K562 (cell line): ENCODE results near the gene B3GNT7. TPM values are rescaled to one million over a fixed set of nuclear protein-coding genes. Genes with fewer than 3 reads are reported as not detected.
A peak's percentile ranks its signal among the peaks of the same experiment; 100 is the strongest.

ENCODE experiments used
- ATAC-seq: fragments of 200-7000 bp; cut with Tn5 transposase; 3 replicates; pipeline ENCODE4 v1.9.1; 2020; ENCODE audit warnings: moderate library complexity
- BruUV-seq: library from RNA; stranded (reverse); fragments of 400-500 nt; replicated peaks from 2 replicates; lab custom pipeline; 2021; lab: Mats Ljungman, UMichigan
- CTCF ChIA-PET: fragments of 300-600 bp; formaldehyde crosslinking; extraction: SDS; loops from one replicate; lab custom pipeline; 2021; ENCODE audit warnings: low intra/inter-chr PET ratio; lab: Yijun Ruan, JAX
- POLR2A ChIA-PET: fragments of 300-600, 350-650 bp; sonication (Branson Sonifier 250); formaldehyde crosslinking; extraction: SDS; loops from one replicate; lab custom pipeline; 2021; ENCODE audit warnings: antibody characterized with exemption, inconsistent platforms; lab: Yijun Ruan, JAX
- DNase-seq, 4 experiments: peaks; one replicate each; pipeline versions ENCODE4 v3.0.0 to v3.0.0-alpha.2; 2011 to 2018; ENCODE audit warnings: low spot score in 3 of 4, mixed read lengths in 3 of 4; ENCODE audit errors: extremely low read depth in 1 of 4
- FAIRE-seq: peaks from 2 replicates; lab custom pipeline; 2011; peaks lifted over from hg19 to GRCh38; lab: Jason Lieb, UNC
- H2AFZ ChIP-seq: 2 replicates; pipeline ENCODE4 v1.6.0; 2011; ENCODE audit warnings: low read depth, low read length, control low read depth, inconsistent platforms
- H3K27ac ChIP-seq: fragments of 200-600 bp; 3 replicates; pipeline ENCODE4 v1.8.0; 2011; ENCODE audit warnings: low read depth, mild to moderate bottlenecking, control low read depth, inconsistent platforms, low read length, moderate library complexity, mixed read lengths; ENCODE audit errors: extremely low read depth
- H3K27me3 ChIP-seq, 2 experiments: fragments of 300-600 bp in 1 of 2; 2 replicates in 1 of 2; 3 replicates in 1 of 2; pipeline versions ENCODE4 v1.6.0 to v1.8.0; 2011; ENCODE audit warnings: inconsistent platforms in 2 of 2, low read length in 2 of 2, mild to moderate bottlenecking in 1 of 2, mixed read lengths in 1 of 2, moderate library complexity in 1 of 2; ENCODE audit not compliant: control insufficient read depth in 2 of 2, insufficient read depth in 2 of 2
- H3K36me3 ChIP-seq: fragments of 300-600 bp; 3 replicates; pipeline ENCODE4 v1.8.0; 2011; ENCODE audit warnings: mild to moderate bottlenecking, low read length, inconsistent platforms; ENCODE audit not compliant: control insufficient read depth, insufficient read depth
- H3K4me1 ChIP-seq, 2 experiments: fragments of 200-600 bp in 1 of 2; replicated peaks in 1 of 2; 2 replicates in 1 of 2; 3 replicates in 1 of 2; pipeline versions ENCODE4 v1.5.1 to v1.8.0; 2011; ENCODE audit warnings: inconsistent platforms in 2 of 2, low read length in 2 of 2, mild to moderate bottlenecking in 1 of 2, mixed read lengths in 1 of 2, moderate library complexity in 1 of 2; ENCODE audit not compliant: control insufficient read depth in 2 of 2, insufficient read depth in 2 of 2
- H3K4me2 ChIP-seq: 2 replicates; pipeline ENCODE4 v1.6.1; 2011; ENCODE audit warnings: low read length, control low read depth, inconsistent platforms, mixed read lengths; ENCODE audit not compliant: insufficient read depth
- H3K4me3 ChIP-seq: fragments of 200-600 bp; sonication (generic), shearing (Covaris generic); 2 replicates; pipeline ENCODE4 v1.5.1; 2016; ENCODE audit warnings: control low read depth, inconsistent platforms
- H3K79me2 ChIP-seq: fragments of 200-600 bp; 3 replicates; pipeline ENCODE4 v1.8.0; 2011; ENCODE audit warnings: low read length, inconsistent platforms; ENCODE audit not compliant: control insufficient read depth, insufficient read depth
- H3K9ac ChIP-seq, 2 experiments: 2 replicates each; pipeline versions ENCODE4 v1.6.0 to v1.6.1; 2011; ENCODE audit warnings: low read depth in 2 of 2, low read length in 2 of 2, control low read depth in 1 of 2, inconsistent platforms in 1 of 2, mild to moderate bottlenecking in 1 of 2, mixed read lengths in 1 of 2; ENCODE audit not compliant: insufficient read depth in 1 of 2
- H3K9me1 ChIP-seq: one replicate; pipeline ENCODE4 v1.6.0; 2011; ENCODE audit warnings: inconsistent platforms, mild to moderate bottlenecking, low read length, moderate library complexity; ENCODE audit not compliant: control insufficient read depth, insufficient read depth
- H3K9me3 ChIP-seq: replicated peaks from 2 replicates; pipeline ENCODE4 v1.5.1; 2011; ENCODE audit warnings: low read depth, low read length, inconsistent platforms; ENCODE audit not compliant: control insufficient read depth, insufficient read depth
- H4K20me1 ChIP-seq: replicated peaks from 2 replicates; pipeline ENCODE4 v1.6.1; 2011; ENCODE audit warnings: low read length, inconsistent platforms, mixed read lengths; ENCODE audit not compliant: control insufficient read depth, insufficient read depth
- CBFA2T2 ChIP-seq: fragments of 450-650 bp; conservative IDR thresholded peaks from 2 replicates; pipeline ENCODE4 v1.6.1; 2017; ENCODE audit warnings: mild to moderate bottlenecking
- CBFA2T3 ChIP-seq: fragments of 450-650 bp; IDR thresholded peaks from 2 replicates; pipeline ENCODE4 v1.6.1; 2017
- JUND ChIP-seq, 2 experiments: IDR thresholded peaks; 2 replicates in 1 of 2; 3 replicates in 1 of 2; pipeline ENCODE4 v1.6.1; 2011; ENCODE audit warnings: borderline replicate concordance in 2 of 2, low read depth in 2 of 2, low read length in 2 of 2, improper control_type of control experiment in 1 of 2, missing biosample characterization in 1 of 2, missing genetic modification characterization in 1 of 2, missing genetic modification reagents in 1 of 2
- KLF10 ChIP-seq: fragments of 250-450 bp; sonication (Bioruptor Pico); IDR thresholded peaks from 2 replicates; pipeline ENCODE4 v1.6.1; 2021; ENCODE audit warnings: matching md5 sums
- MEF2D ChIP-seq: conservative IDR thresholded peaks from 2 replicates; pipeline ENCODE4 v1.6.1; 2016; ENCODE audit warnings: low read depth, missing genetic modification characterization, missing compliant biosample characterization
- POLR2A ChIP-seq: fragments of 450-650 bp; conservative IDR thresholded peaks from 2 replicates; pipeline ENCODE4 v1.6.1; 2016
- POLR2B ChIP-seq: fragments of 450-650 bp; IDR thresholded peaks from 2 replicates; pipeline ENCODE4 v1.6.1; 2018; ENCODE audit warnings: low read depth; ENCODE audit not compliant: partially characterized antibody
- RBFOX2 ChIP-seq: fragments of 200-400 bp; formaldehyde crosslinking; IDR thresholded peaks from 2 replicates; pipeline ENCODE4 v1.6.1; 2017; ENCODE audit warnings: low read depth, mild to moderate bottlenecking, low read length, moderate library complexity
- RBM17 ChIP-seq: fragments of 200-400 bp; formaldehyde crosslinking; IDR thresholded peaks from 2 replicates; pipeline ENCODE4 v1.6.1; 2017; ENCODE audit warnings: low read depth, mild to moderate bottlenecking, low read length, borderline replicate concordance
- RBM25 ChIP-seq: fragments of 200-400 bp; formaldehyde crosslinking; IDR thresholded peaks from 2 replicates; pipeline ENCODE4 v1.6.1; 2018; ENCODE audit warnings: low read length, low read depth, moderate library complexity; ENCODE audit not compliant: severe bottlenecking
- RUNX1 ChIP-seq: sonication (generic); IDR thresholded peaks from 2 replicates; pipeline ENCODE4 v1.6.1; 2016; ENCODE audit warnings: antibody characterized with exemption, low read depth
- TCF3 ChIP-seq: sonication (generic); formaldehyde crosslinking; IDR thresholded peaks from 2 replicates; pipeline ENCODE4 v1.4.0; 2020; ENCODE audit warnings: mild to moderate bottlenecking, missing genetic modification reagents
- TEAD4 ChIP-seq, 2 experiments: sonication (generic) in 1 of 2; formaldehyde crosslinking in 1 of 2; IDR thresholded peaks; 2 replicates each; pipeline versions ENCODE4 v1.6.1 to v1.8.0; 2012 to 2022; ENCODE audit warnings: borderline replicate concordance in 1 of 2, inconsistent platforms in 1 of 2, low read length in 1 of 2, mild to moderate bottlenecking in 1 of 2, missing genetic modification reagents in 1 of 2
- ZNF274 ChIP-seq: IDR thresholded peaks from 2 replicates; pipeline ENCODE4 v1.6.1; 2011; ENCODE audit warnings: low read depth, mild to moderate bottlenecking, low read length, moderate library complexity, borderline replicate concordance
- ZNF77 ChIP-seq: fragments of 250-450 bp; sonication (Bioruptor Pico); IDR thresholded peaks from 2 replicates; pipeline ENCODE4 v1.5.0; 2020
- ZSCAN29 ChIP-seq: fragments of 450-650 bp; IDR thresholded peaks from 2 replicates; pipeline ENCODE4 v1.6.1; 2017
- WGBS: fragments of 100-300 bp; shearing (Covaris generic); methylation state at CpG from one replicate; pipeline ENCODE4 v1.1.6; 2016; ENCODE audit warnings: low coverage, mixed read lengths; ENCODE audit not compliant: insufficient coverage; ENCODE audit errors: missing lambda C conversion rate; 5-methylcytosine and 5-hydroxymethylcytosine counted together
- in situ Hi-C: fragments of 300-500 bp; cut with MboI; formaldehyde crosslinking; loops from 4 replicates; pipeline ENCODE4 v1.15.0; 2018; ENCODE audit warnings: inconsistent platforms, mixed read lengths
- intact Hi-C: fragments of 100-400 bp; cut with micrococcal nuclease; formaldehyde crosslinking; loops from 2 replicates; pipeline ENCODE4 v1.14.2; 2022
- polyA plus RNA-seq, 8 experiments: library from polyadenylated mRNA; depleted of rRNA in 4 of 8; stranded (reverse) in 5 of 8; unstranded in 3 of 8; fragments of >200 nt; fragmentation: Nextera tagmentation in 2 of 8; fragmentation: Illumina TruSeq in 1 of 8; extraction: Ambion mirVana in 2 of 8; extraction: Trizol in 1 of 8; gene quantifications; 2 replicates each; pipeline versions ENCODE4 v1.2.1 to v1.2.3, GENCODE V29; 2011 to 2014; ENCODE audit warnings: inconsistent platforms in 1 of 8, missing spikeins in 1 of 8
- total RNA-seq, 7 experiments: library from RNA; depleted of rRNA in 6 of 7; stranded (reverse); fragments of >200 nt in 6 of 7; fragmentation: Illumina TruSeq in 2 of 7; extraction: Trizol in 2 of 7; gene quantifications; 2 replicates each; pipeline versions ENCODE4 v1.2.1 to v1.2.3, GENCODE V29; 2011 to 2021; ENCODE audit warnings: low replicate concordance in 1 of 7
- TF ChIP-seq, protein P1 (sequence below): IDR thresholded peaks from 2 replicates; pipeline ENCODE4 v1.6.1; 2012; ENCODE audit warnings: low read depth, low read length, improper control_type of control experiment, borderline replicate concordance

B3GNT7 gene
- total and polyA plus RNA-seq, 9 of the 15 experiments (the other 6 are each of a cell fraction or from before 2014, with no cell fraction given) = 0.20 TPM; not detected in 8

DNA sequence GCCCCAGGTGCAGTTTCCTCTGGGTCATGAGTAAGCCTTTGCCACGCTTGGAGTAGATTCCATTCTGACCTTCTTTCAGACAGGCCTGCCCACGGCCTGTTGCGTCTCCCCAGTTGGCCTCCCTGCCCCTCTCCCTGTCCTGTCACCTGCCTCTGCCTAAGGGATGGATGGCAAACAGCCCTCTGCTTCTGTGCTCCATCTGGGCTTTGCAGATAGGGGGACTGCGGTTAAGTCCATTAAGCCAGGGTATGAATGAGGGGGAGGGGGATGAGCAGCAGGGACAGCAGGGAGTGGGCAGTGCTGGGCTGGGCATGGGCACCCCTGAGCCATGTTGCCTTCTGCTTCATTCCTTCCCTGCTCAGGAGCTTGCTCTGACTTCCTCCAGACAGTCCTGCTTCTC, 37.6 kb upstream of the B3GNT7 start:
- ATAC-seq (no peak), FAIRE-seq (no peak), DNase-seq (peak in 2 of 4 experiments; percentile 42 to 44)
- Histone ChIP-seq H3K4me1 (peaks cover 6 to 13% of the 10 kb centered on the region in 2 experiments; a peak in 4 of 5 replicates), H3K27me3 (peaks cover 0 to 31% of the 10 kb centered on the region in 2 experiments; a peak in 3 of 5 replicates), H3K4me2 (no peak overlapping the region), H3K9ac (no peak overlapping the region), H3K4me3 (no peak overlapping the region), H3K79me2 (no peaks in the 10 kb centered on the region), H4K20me1 (no peaks in the 10 kb centered on the region), H2AFZ (no peak overlapping the region), H3K9me3 (no peaks in the 10 kb centered on the region), H3K27ac (no peak overlapping the region), H3K9me1 (no peaks in the 10 kb centered on the region), H3K36me3 (no peaks in the 10 kb centered on the region)
- CTCF ChIA-PET = no interaction called here
- in situ Hi-C loops (no loop called here), intact Hi-C loops (no loop called here)
- no TSS peak for BruUV-seq
- TF ChIP-seq CBFA2T3 (peak; percentile 44; the same call in 1 of the 2 replicates), ZNF274 (no peak), RBM25 (no peak), CBFA2T2 (0 out of 2 replicates have a peak, but pooled peaks have one; percentile 17), TCF3 (CRISPR knock-in tag) (peak; percentile 75)
- 0% methylated on average over 4 of the region's 4 CpGs for WGBS
- POLR2A ChIA-PET = interaction anchor here (0.6 kb wide), 1 partner anchor 11 kb away, joined by 3 read pairs; no protein-coding TSS in a partner anchor

DNA sequence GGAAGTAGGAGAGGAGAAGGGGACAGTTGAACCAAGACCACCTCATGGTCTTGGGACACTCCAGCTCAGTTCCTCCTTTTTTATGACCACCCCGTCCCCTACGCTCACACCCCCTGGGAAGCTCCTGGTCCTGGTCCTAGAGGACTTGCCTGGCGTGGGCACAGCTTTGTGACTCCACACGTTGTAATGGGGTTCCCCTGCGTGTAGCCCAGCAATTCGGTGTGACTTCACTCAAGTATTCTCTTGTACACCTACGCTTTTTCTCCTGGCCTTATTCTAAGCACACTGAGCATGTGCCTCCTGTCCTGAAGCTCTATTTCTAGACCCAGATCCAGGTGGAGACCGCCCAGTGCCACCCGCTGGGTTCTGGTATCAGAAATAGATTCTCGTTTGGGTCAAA, 36.1 kb upstream of the B3GNT7 start:
- Histone ChIP-seq H3K79me2 (no peaks in the 10 kb centered on the region), H3K9me1 (no peaks in the 10 kb centered on the region), H4K20me1 (no peaks in the 10 kb centered on the region), H2AFZ (no peak overlapping the region), H3K9ac (no peak overlapping the region), H3K4me3 (no peak overlapping the region), H3K27me3 (peaks cover 0 to 30% of the 10 kb centered on the region in 2 experiments; a peak in 3 of 5 replicates), H3K36me3 (no peaks in the 10 kb centered on the region), H3K4me1 (peaks cover 6 to 13% of the 10 kb centered on the region in 2 experiments; a peak in 4 of 5 replicates), H3K4me2 (no peak overlapping the region), H3K9me3 (no peaks in the 10 kb centered on the region), H3K27ac (no peak overlapping the region)
- DNase-seq (no peak), ATAC-seq (no peak), FAIRE-seq (no peak)
- intact Hi-C loops (no loop called here), in situ Hi-C loops (no loop called here)
- BruUV-seq = no TSS peak
- POLR2A ChIA-PET = interaction anchor here (0.6 kb wide), 1 partner anchor 36 kb away, joined by 3 read pairs; no protein-coding TSS in a partner anchor
- CTCF ChIA-PET = no interaction called here
- 32% methylated on average over 9 of the region's 10 CpGs for WGBS
- no peak for TF ChIP-seq MEF2D
- no peak for TF ChIP-seq POLR2B
- no peak for TF ChIP-seq RUNX1
- TF ChIP-seq POLR2A = no peak
- TF ChIP-seq TEAD4 (IDR thresholded peaks at IDR 0.05; ENCODE audit: low read length) = no peak
- no peak for TF ChIP-seq TEAD4 (CRISPR knock-in tag; IDR thresholded peaks at IDR 0.05; ENCODE audit: borderline replicate concordance)
- no peak for TF ChIP-seq RBFOX2
- no peak for TF ChIP-seq ZSCAN29
- TF ChIP-seq, protein P1, sequence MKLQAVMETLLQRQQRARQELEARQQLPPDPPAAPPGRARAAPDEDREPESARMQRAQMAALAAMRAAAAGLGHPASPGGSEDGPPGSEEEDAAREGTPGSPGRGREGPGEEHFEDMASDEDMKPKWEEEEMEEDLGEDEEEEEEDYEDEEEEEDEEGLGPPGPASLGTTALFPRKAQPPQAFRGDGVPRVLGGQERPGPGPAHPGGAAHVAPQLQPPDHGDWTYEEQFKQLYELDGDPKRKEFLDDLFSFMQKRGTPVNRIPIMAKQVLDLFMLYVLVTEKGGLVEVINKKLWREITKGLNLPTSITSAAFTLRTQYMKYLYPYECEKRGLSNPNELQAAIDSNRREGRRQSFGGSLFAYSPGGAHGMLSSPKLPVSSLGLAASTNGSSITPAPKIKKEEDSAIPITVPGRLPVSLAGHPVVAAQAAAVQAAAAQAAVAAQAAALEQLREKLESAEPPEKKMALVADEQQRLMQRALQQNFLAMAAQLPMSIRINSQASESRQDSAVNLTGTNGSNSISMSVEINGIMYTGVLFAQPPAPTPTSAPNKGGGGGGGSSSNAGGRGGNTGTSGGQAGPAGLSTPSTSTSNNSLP = no peak
- no peak for TF ChIP-seq JUND (IDR thresholded peaks at IDR 0.05; ENCODE audit: borderline replicate concordance, low read depth, low read length)
- no peak for TF ChIP-seq JUND (tag; IDR thresholded peaks at IDR 0.05; ENCODE audit: borderline replicate concordance, low read depth, low read length)
- TF ChIP-seq KLF10 (CRISPR knock-in tag) = no peak
- TF ChIP-seq RBM17 = no peak
- no peak for TF ChIP-seq ZNF77 (CRISPR knock-in tag)
